T-cell (primary cell): Measurements from ENCODE around the gene KRT8. TPM values are rescaled to one million over a fixed set of nuclear protein-coding genes. Genes with fewer than 3 reads are reported as not detected.
"Not testable (repeated sequence)": the region's sequence is repeated elsewhere in the genome, so short reads cannot be mapped to it uniquely, and the experiment has no call there.

Experiments
- ATAC-seq, 4 experiments: fragments of 200-7000 bp in 3 of 4; fragments of 150-1000 bp in 1 of 4; cut with Tn5 transposase; replicated peaks in 1 of 4; 1 replicate in 3 of 4; 2 replicates in 1 of 4; pipeline ENCODE4 v1.10.0; 2021; ENCODE audit warnings: moderate library complexity in 3 of 4, mild to moderate bottlenecking in 2 of 4, moderate number of reproducible peaks in 1 of 4
- CTCF ChIA-PET, 2 donors: fragments of 300-600 bp; sonication (Branson Sonifier 250); formaldehyde crosslinking; loops; one replicate each; lab custom pipeline; 2022; ENCODE audit warnings: antibody characterized with exemption in 2 of 2; lab: Charles Lee
- POLR2A ChIA-PET, 2 donors: fragments of 300-600 bp; sonication (Branson Sonifier 250); formaldehyde crosslinking; loops; one replicate each; lab custom pipeline; 2022; ENCODE audit warnings: antibody characterized with exemption in 2 of 2; lab: Charles Lee
- DNase-seq, 35 experiments: peaks; one replicate each; pipeline versions ENCODE4 v3.0.0 to v3.0.0-alpha.2; 2013 to 2023
- H3K27ac ChIP-seq: one replicate; pipeline ENCODE4 v1.5.1; 2013; ENCODE audit warnings: low read length
- H3K27me3 ChIP-seq, 2 experiments: replicated peaks in 1 of 2; 1 replicate in 1 of 2; 2 replicates in 1 of 2; pipeline versions ENCODE4 v1.6.1 to v1.7.0; 2013; ENCODE audit warnings: low read length in 1 of 2, mixed read lengths in 1 of 2; ENCODE audit not compliant: control insufficient read depth in 2 of 2, insufficient read depth in 2 of 2; ENCODE audit errors: extremely low read depth in 1 of 2
- H3K36me3 ChIP-seq, 2 donors: 1 replicate in 1 of 2; 2 replicates in 1 of 2; pipeline versions ENCODE4 v1.6.1 to v1.7.0; 2013; ENCODE audit warnings: low read length in 1 of 2; ENCODE audit not compliant: control insufficient read depth in 2 of 2, insufficient read depth in 1 of 2; ENCODE audit errors: extremely low read depth in 1 of 2
- H3K4me1 ChIP-seq, 2 experiments: 1 replicate in 1 of 2; 2 replicates in 1 of 2; pipeline versions ENCODE4 v1.6.1 to v1.7.0; 2013; ENCODE audit warnings: low read length in 2 of 2, mixed read lengths in 1 of 2; ENCODE audit not compliant: insufficient read depth in 2 of 2, control insufficient read depth in 1 of 2; ENCODE audit errors: extremely low read depth in 1 of 2
- H3K4me3 ChIP-seq, 2 donors: 1 replicate in 1 of 2; 2 replicates in 1 of 2; pipeline versions ENCODE4 v1.5.1 to v1.7.0; 2013; ENCODE audit warnings: mild to moderate bottlenecking in 2 of 2, low read length in 1 of 2, moderate library complexity in 1 of 2; ENCODE audit not compliant: control insufficient read depth in 1 of 2; ENCODE audit errors: extremely low read depth in 1 of 2
- H3K9me3 ChIP-seq: 2 replicates; pipeline ENCODE4 v1.7.0; 2013
- H3K27ac Mint-ChIP-seq, 2 donors: one replicate each; pipeline ENCODE4 v1.8.0; 2020 to 2021; ENCODE audit warnings: mild to moderate bottlenecking in 2 of 2, mixed read lengths in 2 of 2
- H3K27me3 Mint-ChIP-seq, 2 donors: one replicate each; pipeline ENCODE4 v1.8.0; 2021 to 2022; ENCODE audit warnings: mixed read lengths in 2 of 2
- H3K36me3 Mint-ChIP-seq: one replicate; pipeline ENCODE4 v1.8.0; 2021; ENCODE audit warnings: mixed read lengths
- H3K4me1 Mint-ChIP-seq, 3 donors: one replicate each; pipeline ENCODE4 v1.8.0; 2020 to 2022; ENCODE audit warnings: mixed read lengths in 3 of 3, mild to moderate bottlenecking in 1 of 3
- H3K4me3 Mint-ChIP-seq, 3 donors: one replicate each; pipeline ENCODE4 v1.8.0; 2020 to 2022; ENCODE audit warnings: mild to moderate bottlenecking in 3 of 3, mixed read lengths in 3 of 3, moderate library complexity in 3 of 3
- H3K9me3 Mint-ChIP-seq, 3 donors: one replicate each; pipeline ENCODE4 v1.8.0; 2020 to 2022; ENCODE audit warnings: mixed read lengths in 3 of 3
- WGBS: methylation state at CpG from one replicate; pipeline ENCODE4 v1.1.5; 2013; ENCODE audit warnings: missing lambda C conversion rate; ENCODE audit not compliant: insufficient coverage; 5-methylcytosine and 5-hydroxymethylcytosine counted together
- total RNA-seq, 35 experiments: library from RNA in 6 of 35; stranded (reverse) in 6 of 35; fragments of 120-200 nt in 1 of 35; gene quantifications; one replicate each; pipeline versions ENCODE4 v1.2.1 to v1.2.4 and lab custom pipeline; 2013 to 2026

Gene KRT8
- total RNA-seq, 5 donors from 2014 or later (not counting 1 experiment from before 2014, with no cell fraction given) = 0.42 to 13.3 (median 8.0) TPM

GRCh38 chr12:52892207-52892852 lies 12.5 kb downstream of the KRT8 start:
- no peaks in the 10 kb centered on the region for H3K4me1 Mint-ChIP-seq
- no peaks in the 10 kb centered on the region for H3K36me3 Mint-ChIP-seq
- DNase-seq (no peak), ATAC-seq (no peak)
- WGBS = 100% methylated on average over 1 of the region's 7 CpGs
- Histone ChIP-seq H3K36me3 (no peaks in the 10 kb centered on the region), H3K4me1 (no peaks in the 10 kb centered on the region), H3K27ac (no peak overlapping the region), H3K4me3 (no peak overlapping the region), H3K27me3 (peaks cover 0 to 17% of the 10 kb centered on the region in 2 experiments), H3K9me3 (no peaks in the 10 kb centered on the region)
- no peak overlapping the region for H3K27ac Mint-ChIP-seq
- peaks cover 3 to 9% of the 10 kb centered on the region in 2 donors for H3K27me3 Mint-ChIP-seq
- ChIA-PET CTCF (interaction anchor here (0.8 to 1.3 kb wide), 2 partner anchors 13 to 88 kb away, joined by 4 to 8 read pairs; no protein-coding TSS in a partner anchor), POLR2A (no interaction called here)
- H3K9me3 Mint-ChIP-seq = no peaks in the 10 kb centered on the region
- no peak overlapping the region for H3K4me3 Mint-ChIP-seq

GRCh38 chr12:52891044-52891443 lies 13.8 kb downstream of the KRT8 start:
- Mint-ChIP-seq H3K4me3 (no peak overlapping the region), H3K27me3 (peaks cover 3 to 14% of the 10 kb centered on the region in 2 donors), H3K27ac (no peak overlapping the region), H3K36me3 (no peaks in the 10 kb centered on the region), H3K9me3 (no peaks in the 10 kb centered on the region), H3K4me1 (no peaks in the 10 kb centered on the region)
- Histone ChIP-seq H3K27ac (no peak overlapping the region), H3K27me3 (peaks cover 0 to 17% of the 10 kb centered on the region in 2 experiments), H3K9me3 (no peaks in the 10 kb centered on the region), H3K4me1 (no peaks in the 10 kb centered on the region), H3K36me3 (no peaks in the 10 kb centered on the region), H3K4me3 (no peak overlapping the region)
- WGBS = no CpG with 5 or more reads among the region's 2 CpGs
- ChIA-PET POLR2A (no interaction called here), CTCF (interaction anchor here (0.6 to 0.9 kb wide), 2 partner anchors 90 to 1473 kb away, joined by 4 read pairs; no protein-coding TSS in a partner anchor)
- DNase-seq = no peak
- ATAC-seq = no peak

- ATAC-seq (no peak), DNase-seq (no peak)
- no peak overlapping the region for H3K4me3 Mint-ChIP-seq
- peaks cover 3 to 14% of the 10 kb centered on the region in 2 donors for H3K27me3 Mint-ChIP-seq
- Histone ChIP-seq H3K27me3 (peaks cover 0 to 15% of the 10 kb centered on the region in 2 experiments), H3K9me3 (no peaks in the 10 kb centered on the region), H3K4me1 (no peaks in the 10 kb centered on the region), H3K27ac (no peak overlapping the region), H3K4me3 (no peak overlapping the region), H3K36me3 (no peaks in the 10 kb centered on the region)
- 100% methylated on average over 2 of the region's 3 CpGs for WGBS
- POLR2A ChIA-PET = no interaction called here
- H3K36me3 Mint-ChIP-seq = no peaks in the 10 kb centered on the region
- no peaks in the 10 kb centered on the region for H3K4me1 Mint-ChIP-seq
- no peak overlapping the region for H3K27ac Mint-ChIP-seq
- no peaks in the 10 kb centered on the region for H3K9me3 Mint-ChIP-seq
- CTCF ChIA-PET = interaction anchor here in 1 of 2 donors (0.6 to 0.7 kb wide), 2 partner anchors 16 to 92 kb away, joined by 4 read pairs; no protein-coding TSS in a partner anchor
These were observed 14.5 kb downstream of the KRT8 start for GRCh38 chr12:52890417-52890816.

- Mint-ChIP-seq H3K4me3 (no peak overlapping the region), H3K27me3 (peaks cover 10 to 16% of the 10 kb centered on the region in 2 donors), H3K36me3 (no peaks in the 10 kb centered on the region), H3K9me3 (no peaks in the 10 kb centered on the region), H3K27ac (no peak overlapping the region), H3K4me1 (peaks cover 7 to 10% (median 7%) of the 10 kb centered on the region in 3 donors)
- H3K4me3 ChIP-seq = no peak overlapping the region
- ChIA-PET POLR2A (interaction anchor here in 1 of 2 donors (0.7 kb wide), 1 partner anchor 93 kb away, joined by 14 read pairs; no protein-coding TSS in a partner anchor), CTCF (interaction anchor here (0.5 to 3.4 kb wide), 29 partner anchors 9 to 624 kb away, joined by 3 to 78 read pairs (median 4); partner anchors contain the start of genes EIF4B (in 1 of the 2) and KRT8 (in 1 of the 2))
- peaks cover 0 to 6% of the 10 kb centered on the region in 2 experiments for H3K4me1 ChIP-seq
- peak; percentile 73 to 83 (median 80) for ATAC-seq
- WGBS = 20% methylated on average over 3 of the region's 13 CpGs
- H3K9me3 ChIP-seq = no peaks in the 10 kb centered on the region
- no peaks in the 10 kb centered on the region for H3K36me3 ChIP-seq
- no peak overlapping the region for H3K27ac ChIP-seq
- peaks cover 0 to 43% of the 10 kb centered on the region in 2 experiments for H3K27me3 ChIP-seq
- peak; percentile 49 to 83 (median 74) for DNase-seq
These were observed 20.2 kb downstream of the KRT8 start for GRCh38 chr12:52884526-52885293.

GRCh38 chr12:52880499-52880898 lies 24.4 kb downstream of the KRT8 start:
- H3K9me3 Mint-ChIP-seq, POLR2A ChIA-PET, H3K36me3 Mint-ChIP-seq, H3K27ac Mint-ChIP-seq, H3K27ac ChIP-seq, H3K4me3 ChIP-seq, ATAC-seq, DNase-seq, H3K36me3 ChIP-seq, H3K9me3 ChIP-seq: not testable (repeated sequence)
- Mint-ChIP-seq H3K4me1 (peaks cover 7 to 12% (median 11%) of the 10 kb centered on the region in 3 donors), H3K27me3 (peaks cover 7 to 11% of the 10 kb centered on the region in 2 donors), H3K4me3 (peak overlapping the region in 1 of 3 donors; percentile 68)
- CTCF ChIA-PET = interaction anchor here (0.6 to 5.0 kb wide), 25 partner anchors 9 to 727 kb away, joined by 3 to 45 read pairs (median 4); no protein-coding TSS in a partner anchor
- peaks cover 0 to 51% of the 10 kb centered on the region in 2 experiments for H3K27me3 ChIP-seq
- WGBS = 100% methylated on average over 1 of the region's 8 CpGs
- H3K4me1 ChIP-seq = peaks cover 0 to 17% of the 10 kb centered on the region in 2 experiments
